Pancreas (tissue), 10 donors: ENCODE measurements around the gene UXT. TPM values are rescaled to one million over a fixed set of nuclear protein-coding genes. Genes with fewer than 3 reads are reported as not detected.

Experiments used
- ATAC-seq, 4 donors: fragments of 200-7000 bp; cut with Tn5 transposase; one replicate each; pipeline versions ENCODE4 v1.8.0 to v1.9.1; 2020; ENCODE audit warnings: mild to moderate bottlenecking in 4 of 4, moderate library complexity in 4 of 4
- DNase-seq, 6 donors: peaks; one replicate each; pipeline ENCODE4 v3.0.0-alpha.2; 2020
- FAIRE-seq: peaks from 2 replicates; lab custom pipeline; 2012; peaks lifted over from hg19 to GRCh38; lab: Jason Lieb, UNC
- H3K27ac ChIP-seq, 4 donors: fragments of 200-600 bp; sonication (generic); 1 replicate in 3 of 4; 2 replicates in 1 of 4; pipeline versions ENCODE4 v1.5.0 to v1.8.0; 2020
- H3K27me3 ChIP-seq, 4 donors: fragments of 200-600 bp; one replicate each; pipeline ENCODE4 v1.8.0; 2021
- H3K36me3 ChIP-seq, 3 donors: fragments of 200-600 bp; sonication (generic) in 1 of 3; one replicate each; pipeline versions ENCODE4 v1.5.0 to v1.8.0; 2020 to 2021
- H3K4me1 ChIP-seq, 3 donors: fragments of 200-600 bp; one replicate each; pipeline ENCODE4 v1.8.0; 2021
- H3K4me3 ChIP-seq, 4 donors: fragments of 200-600 bp; sonication (generic) in 2 of 4; one replicate each; pipeline versions ENCODE4 v1.5.0 to v1.8.0; 2020 to 2021
- H3K9me3 ChIP-seq, 4 donors: fragments of 200-600 bp; one replicate each; pipeline ENCODE4 v1.8.0; 2021
- WGBS, 2 donors: extraction: QIAGEN DNeasy Blood & Tissue Kit; methylation state at CpG; one replicate each; pipeline ENCODE4 v1.1.7; 2013; 5-methylcytosine and 5-hydroxymethylcytosine counted together
- intact Hi-C, 3 donors: fragments of 100-400 bp; cut with DNase I; formaldehyde crosslinking; loops; one replicate each; pipeline versions ENCODE4 v1.11.1 to v1.14.2; 2022
- polyA plus RNA-seq, 2 donors: library from polyadenylated mRNA; stranded (reverse); fragments of 200-250 nt; gene quantifications; one replicate each; pipeline ENCODE4 v1.2.3, GENCODE V29; 2013
- total RNA-seq, 6 donors: library from RNA; stranded (reverse); fragmentation: NEBNext Ultra II Directional in 4 of 6; extraction: Animal tissue kit (Norgen Biotek cat#: 25700) in 4 of 6; gene quantifications; one replicate each; pipeline versions ENCODE4 v1.2.1 to v1.2.4, GENCODE V29; 2021 to 2023
- TF ChIP-seq, protein P1 (sequence below), 4 donors: fragments of 200-600 bp; sonication (generic) in 3 of 4; IDR thresholded peaks; one replicate each; pipeline versions ENCODE4 v1.5.0 to v1.8.0; 2021; ENCODE audit warnings: antibody characterized with exemption in 4 of 4
- donor health status: healthy with polysubstance abuse.
- donor health status: DM: no; HTN: no; CAD: no; lungs with moderate emphysema.
- donor health status: DM: no; HTN: no; CAD: no.
- donor health status: control.
- donor health status: control.
- donor health status: Bipolar disorder and iron deficiency.
- donor health status: DM: yes; HTN: yes; CAD: no.
- donor health status: DM: no; HTN: no; CAD: no.
- donor health status: DM: no; HTN: no; CAD: no.
- donor health status: DM: yes; HTN: yes; CAD: no.

The UXT gene
- total and polyA plus RNA-seq, 8 donors = 39.1 to 113 (median 61.5) TPM

DNA sequence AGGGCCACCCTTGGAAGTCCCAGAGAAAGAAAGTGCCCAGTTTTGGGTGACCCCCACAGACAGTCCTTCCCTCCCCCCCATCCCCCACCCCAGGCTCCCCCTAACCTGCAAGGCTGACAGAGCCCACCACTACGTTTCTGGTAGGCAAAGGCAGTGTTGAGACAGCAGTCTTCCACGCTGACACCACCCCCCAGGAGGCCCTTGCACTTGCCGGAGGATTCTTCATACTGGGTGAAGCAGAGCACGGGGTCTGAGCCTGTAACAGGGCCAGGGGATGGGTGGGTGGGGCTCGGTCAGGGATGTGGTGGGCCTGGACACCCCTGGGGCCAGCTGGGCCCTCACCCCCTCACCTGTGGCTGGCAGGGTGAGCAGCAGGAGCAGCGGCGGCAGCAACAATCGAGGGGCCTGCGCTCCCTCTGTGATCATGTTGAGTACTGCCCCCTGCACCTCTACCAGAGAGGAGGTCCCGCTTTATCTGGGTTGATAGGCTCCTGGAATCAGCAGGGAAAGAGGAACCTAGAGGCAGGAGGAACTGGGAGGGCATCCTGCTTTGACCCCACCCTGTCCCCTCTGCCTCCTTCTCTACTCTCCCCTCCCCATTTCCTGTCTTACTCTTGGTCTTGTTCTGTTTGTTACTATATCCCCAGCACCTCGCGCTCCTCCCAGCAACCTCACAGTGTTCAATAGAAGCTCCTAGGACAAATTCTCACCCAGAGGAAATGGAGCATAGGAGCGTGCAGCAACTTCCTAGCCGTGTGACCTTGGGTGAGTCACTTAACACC, 29.4 kb downstream of the UXT start, which contains the start of gene CFP:
Gene CFP (minus strand): TSS at position 512 of the 782 bp plus-strand sequence. CDS start 86 bp downstream, at position 426.
- TF ChIP-seq, protein P1, sequence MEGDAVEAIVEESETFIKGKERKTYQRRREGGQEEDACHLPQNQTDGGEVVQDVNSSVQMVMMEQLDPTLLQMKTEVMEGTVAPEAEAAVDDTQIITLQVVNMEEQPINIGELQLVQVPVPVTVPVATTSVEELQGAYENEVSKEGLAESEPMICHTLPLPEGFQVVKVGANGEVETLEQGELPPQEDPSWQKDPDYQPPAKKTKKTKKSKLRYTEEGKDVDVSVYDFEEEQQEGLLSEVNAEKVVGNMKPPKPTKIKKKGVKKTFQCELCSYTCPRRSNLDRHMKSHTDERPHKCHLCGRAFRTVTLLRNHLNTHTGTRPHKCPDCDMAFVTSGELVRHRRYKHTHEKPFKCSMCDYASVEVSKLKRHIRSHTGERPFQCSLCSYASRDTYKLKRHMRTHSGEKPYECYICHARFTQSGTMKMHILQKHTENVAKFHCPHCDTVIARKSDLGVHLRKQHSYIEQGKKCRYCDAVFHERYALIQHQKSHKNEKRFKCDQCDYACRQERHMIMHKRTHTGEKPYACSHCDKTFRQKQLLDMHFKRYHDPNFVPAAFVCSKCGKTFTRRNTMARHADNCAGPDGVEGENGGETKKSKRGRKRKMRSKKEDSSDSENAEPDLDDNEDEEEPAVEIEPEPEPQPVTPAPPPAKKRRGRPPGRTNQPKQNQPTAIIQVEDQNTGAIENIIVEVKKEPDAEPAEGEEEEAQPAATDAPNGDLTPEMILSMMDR (IDR thresholded peaks at IDR 0.05) = no peak
- FAIRE-seq = no peak
- intact Hi-C loops = no loop called here

DNA sequence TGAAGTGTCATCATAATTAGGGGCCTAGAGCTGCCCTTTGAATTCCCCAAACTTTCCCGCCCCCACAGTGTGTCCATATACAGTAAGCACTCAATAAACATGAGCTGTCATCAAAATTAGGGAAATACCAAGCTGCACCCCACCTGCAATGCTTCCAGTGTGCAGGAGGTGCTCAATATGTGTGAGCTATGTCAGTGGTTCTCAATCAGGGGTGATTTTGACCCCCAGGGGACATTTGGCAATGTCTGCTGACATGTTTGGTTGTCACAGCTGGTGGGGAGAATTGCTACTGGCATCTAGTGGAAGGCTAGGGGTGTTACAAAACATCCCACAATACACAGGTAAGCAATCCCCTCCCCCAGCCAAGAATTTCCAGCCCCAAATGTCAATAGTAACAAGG, 30.0 kb downstream of the UXT start:
- FAIRE-seq (no peak), DNase-seq (no peak), ATAC-seq (no peak)
- Histone ChIP-seq H3K27ac (no peak overlapping the region), H3K4me3 (no peak overlapping the region), H3K9me3 (no peaks in the 10 kb centered on the region), H3K27me3 (no peaks in the 10 kb centered on the region), H3K4me1 (no peaks in the 10 kb centered on the region), H3K36me3 (no peaks in the 10 kb centered on the region)
- TF ChIP-seq, protein P1 (IDR thresholded peaks at IDR 0.05) = no peak
- intact Hi-C loops = no loop called here
- 71 to 95% methylated on average over 1 of the region's 1 CpG for WGBS, 2 donors

More for the DNA sequence above, 29.4 kb downstream of the UXT start, which contains the start of gene CFP:
- no peaks in the 10 kb centered on the region for H3K9me3 ChIP-seq
- ATAC-seq (no peak), DNase-seq (no peak)
- H3K4me3 ChIP-seq = no peak within 1 kb of the TSS
- no peaks in the 10 kb centered on the region for H3K36me3 ChIP-seq
- H3K27me3 ChIP-seq = no peaks in the 10 kb centered on the region
- no peaks in the 10 kb centered on the region for H3K4me1 ChIP-seq
- no peak within 1 kb of the TSS for H3K27ac ChIP-seq
- WGBS, 2 donors = 69 to 70% methylated on average over 14 of the region's 14 CpGs

DNA sequence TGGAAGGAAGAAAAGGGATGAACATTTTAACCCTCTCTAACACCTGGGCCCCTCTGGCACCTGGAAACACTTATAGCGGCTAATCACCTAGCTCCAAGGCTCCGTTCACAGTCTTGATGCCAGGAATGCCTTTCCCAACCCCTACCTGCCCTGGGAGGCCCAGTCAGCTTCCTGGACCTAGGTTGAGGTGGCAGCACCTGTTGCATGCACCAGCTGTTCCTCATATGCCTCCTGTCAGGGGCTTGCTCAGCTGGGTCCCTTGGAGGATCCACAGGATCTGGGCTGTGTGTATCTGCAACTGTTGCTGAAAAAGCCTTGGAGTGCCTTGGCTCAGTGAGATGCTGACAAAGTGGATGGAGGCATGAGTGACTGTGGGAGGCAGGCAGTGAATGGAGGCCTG, 33.6 kb downstream of the UXT start:
- H3K27me3 ChIP-seq = no peaks in the 10 kb centered on the region
- H3K27ac ChIP-seq = no peak overlapping the region
- H3K4me3 ChIP-seq = no peak overlapping the region
- H3K9me3 ChIP-seq = no peaks in the 10 kb centered on the region
- H3K36me3 ChIP-seq = no peaks in the 10 kb centered on the region
- DNase-seq (no peak), ATAC-seq (no peak), FAIRE-seq (no peak)
- intact Hi-C loops = no loop called here
- no peaks in the 10 kb centered on the region for H3K4me1 ChIP-seq
- TF ChIP-seq, protein P1 (IDR thresholded peaks at IDR 0.05) = no peak
- 86 to 88% methylated on average over 2 of the region's 2 CpGs for WGBS, 2 donors

DNA sequence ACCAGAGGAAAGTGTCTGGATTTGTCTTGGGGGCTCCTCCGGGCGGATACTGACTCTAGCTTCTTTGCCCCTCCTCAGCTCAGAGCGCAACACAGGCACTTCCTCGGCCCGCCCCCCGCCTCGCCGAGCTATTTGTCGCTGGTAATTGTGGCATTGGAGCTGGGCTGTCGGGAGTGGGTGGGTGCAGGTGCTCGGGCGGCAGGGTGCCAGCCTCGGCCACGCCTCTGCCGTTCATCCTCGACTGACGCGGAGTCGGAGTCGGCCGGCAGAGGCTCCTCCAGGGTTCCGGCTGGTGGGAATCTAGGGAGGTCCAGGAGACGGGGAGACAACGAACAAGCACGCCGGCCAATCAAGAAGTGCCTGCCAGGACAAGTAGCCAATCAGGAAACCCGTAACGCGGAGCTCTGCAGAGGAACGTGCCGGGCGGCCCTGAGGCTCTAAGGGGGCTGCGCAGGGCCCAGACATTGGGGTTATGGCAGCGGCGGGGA, 35.4 kb downstream of the UXT start:
- ATAC-seq (peak; percentile 44 to 79 (median 76)), DNase-seq (peak in 5 of 6 donors; percentile 44 to 66 (median 48)), FAIRE-seq (no peak)
- H3K4me3 ChIP-seq = peak overlapping the region in 2 of 4 donors; percentile 8 to 30
- H3K4me1 ChIP-seq = no peaks in the 10 kb centered on the region
- intact Hi-C loops = no loop called here
- H3K36me3 ChIP-seq = no peaks in the 10 kb centered on the region
- no peaks in the 10 kb centered on the region for H3K27me3 ChIP-seq
- no peak overlapping the region for H3K27ac ChIP-seq
- H3K9me3 ChIP-seq = no peaks in the 10 kb centered on the region
- WGBS, 2 donors = 1 to 25% methylated on average over 35 of the region's 35 CpGs
- TF ChIP-seq, protein P1 (IDR thresholded peaks at IDR 0.05) = no peak

DNA sequence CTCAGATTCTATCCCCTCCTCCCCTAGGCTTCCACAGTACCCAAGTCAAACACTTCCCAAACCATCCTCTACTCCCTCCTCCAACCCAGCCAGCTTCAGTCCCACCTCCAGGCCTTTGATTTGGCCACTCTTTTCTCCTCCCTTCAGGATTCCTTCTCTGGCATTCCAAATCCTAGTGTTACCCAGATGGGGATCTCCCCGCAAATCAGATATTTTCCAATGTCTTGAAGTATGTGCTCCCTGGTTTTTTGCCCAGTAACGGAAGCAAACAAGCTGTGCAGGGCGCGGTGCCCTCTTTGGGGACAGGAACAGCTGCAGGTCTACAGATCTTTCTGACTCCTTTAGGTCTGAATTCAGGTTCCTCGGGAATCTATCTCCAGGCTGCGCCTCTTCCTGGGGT, 37.1 kb downstream of the UXT start:
- TF ChIP-seq, protein P1 (IDR thresholded peaks at IDR 0.05) = no peak
- no peaks in the 10 kb centered on the region for H3K9me3 ChIP-seq
- H3K4me3 ChIP-seq = no peak overlapping the region
- intact Hi-C loops = no loop called here
- H3K36me3 ChIP-seq = no peaks in the 10 kb centered on the region
- no peaks in the 10 kb centered on the region for H3K4me1 ChIP-seq
- no peaks in the 10 kb centered on the region for H3K27me3 ChIP-seq
- ATAC-seq = no peak
- H3K27ac ChIP-seq = no peak overlapping the region
- DNase-seq = no peak
- 73 to 79% methylated on average over 6 of the region's 6 CpGs for WGBS, 2 donors
- no peak for FAIRE-seq
